Renal cortical epithelial cell (primary cell): ENCODE measurements around the gene MBD2. TPM values are rescaled to one million over a fixed set of nuclear protein-coding genes. Genes with fewer than 3 reads are reported as not detected.

Experiments used
- DNase-seq: peaks from one replicate; pipeline ENCODE4 v3.0.0-alpha.2; 2011; ENCODE audit warnings: low read depth
- total RNA-seq: library from RNA; depleted of rRNA; stranded (reverse); fragments of >200 nt; gene quantifications from 2 replicates; pipeline ENCODE4 v1.2.3, GENCODE V29; 2014

MBD2 gene, protein sequence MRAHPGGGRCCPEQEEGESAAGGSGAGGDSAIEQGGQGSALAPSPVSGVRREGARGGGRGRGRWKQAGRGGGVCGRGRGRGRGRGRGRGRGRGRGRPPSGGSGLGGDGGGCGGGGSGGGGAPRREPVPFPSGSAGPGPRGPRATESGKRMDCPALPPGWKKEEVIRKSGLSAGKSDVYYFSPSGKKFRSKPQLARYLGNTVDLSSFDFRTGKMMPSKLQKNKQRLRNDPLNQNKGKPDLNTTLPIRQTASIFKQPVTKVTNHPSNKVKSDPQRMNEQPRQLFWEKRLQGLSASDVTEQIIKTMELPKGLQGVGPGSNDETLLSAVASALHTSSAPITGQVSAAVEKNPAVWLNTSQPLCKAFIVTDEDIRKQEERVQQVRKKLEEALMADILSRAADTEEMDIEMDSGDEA
- total RNA-seq, result 33.5 and 38.4 TPM in 2 replicates

DNA sequence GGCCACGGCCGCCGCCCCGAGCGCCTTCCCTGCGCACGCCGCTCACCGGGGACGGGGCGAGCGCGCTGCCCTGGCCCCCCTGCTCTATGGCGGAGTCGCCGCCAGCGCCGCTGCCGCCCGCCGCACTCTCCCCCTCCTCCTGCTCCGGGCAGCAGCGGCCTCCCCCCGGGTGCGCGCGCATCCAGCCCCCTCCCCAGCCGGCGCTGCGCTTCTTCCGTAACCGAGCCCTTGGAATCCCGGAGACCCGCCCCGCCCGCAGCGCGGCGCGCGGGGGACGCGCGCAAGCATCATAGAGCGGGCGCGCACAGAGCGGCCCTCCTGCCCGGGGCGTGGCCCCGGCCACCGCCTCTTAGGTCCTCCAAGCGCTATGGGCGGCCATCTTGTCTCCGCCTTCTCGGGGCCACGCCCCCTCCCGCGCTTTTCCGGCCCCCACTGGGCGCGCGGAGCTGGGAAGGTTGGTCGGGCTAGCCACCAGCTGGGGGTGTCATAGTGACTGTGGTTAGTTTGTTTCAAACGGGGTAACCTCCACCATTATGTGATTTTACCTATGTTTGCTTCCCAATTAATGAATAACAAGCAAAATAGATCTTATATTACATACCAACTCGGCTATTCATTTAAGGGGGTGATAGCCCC, at the start of gene MBD2:
TSS of gene MBD2 (minus strand) at position 291 of the 636 bp plus-strand sequence. CDS start at position 181, 110 bp downstream.
- DNase-seq, result peak; percentile 80

- DNase-seq, result peak; percentile 57
Observed at GRCh38 chr18:54269893-54270844, 45.7 kb upstream of the MBD2 start.

- no peak for DNase-seq
Observed at GRCh38 chr18:54268751-54269150, 44.3 kb upstream of the MBD2 start.

DNA sequence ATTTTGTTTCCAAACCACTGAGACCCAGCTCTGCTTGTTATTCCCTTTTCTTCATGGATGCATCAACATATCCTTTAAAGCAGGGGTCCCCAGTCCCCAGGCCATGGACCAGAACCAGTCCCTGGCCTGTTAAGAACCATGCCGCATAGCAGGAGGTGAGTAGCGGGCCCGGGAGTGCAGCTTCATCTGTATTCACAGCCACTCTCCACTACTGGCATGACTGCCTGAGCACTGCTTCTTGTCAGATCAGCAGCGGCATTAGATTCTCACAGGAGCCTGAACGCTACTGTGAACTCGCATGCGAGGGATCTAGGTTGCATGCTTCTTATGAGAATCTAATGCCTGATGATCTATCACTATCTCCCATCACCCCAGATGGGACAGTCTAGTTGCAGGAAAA, 43.2 kb upstream of the MBD2 start:
- DNase-seq, result no peak

DNA sequence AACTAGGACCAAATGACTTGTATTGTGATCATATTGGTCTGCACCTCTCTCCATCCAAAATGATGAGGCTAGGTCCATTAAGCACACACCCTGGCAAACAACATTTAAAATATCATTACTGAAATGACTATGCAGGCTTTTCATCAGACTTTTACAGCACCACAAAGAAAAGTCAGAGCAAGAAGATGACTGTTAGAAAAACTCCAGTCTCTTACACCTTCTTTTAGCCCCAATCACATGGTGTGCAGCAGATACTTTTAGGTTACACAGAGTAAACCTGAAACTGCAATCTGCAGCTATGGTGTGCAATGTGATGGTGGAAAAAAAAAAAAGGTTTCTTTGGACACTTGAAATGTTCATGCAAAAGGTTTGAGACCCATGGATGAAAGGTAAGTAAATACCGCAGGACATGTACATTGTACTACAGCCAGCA, 39.5 kb upstream of the MBD2 start:
- no peak for DNase-seq

- DNase-seq, result no peak
Observed at GRCh38 chr18:54261894-54262293, 37.4 kb upstream of the MBD2 start.

GRCh38 chr18:54260396-54261072, 36.1 kb upstream of the MBD2 start:
- no peak for DNase-seq

GRCh38 chr18:54257818-54258217, 33.3 kb upstream of the MBD2 start:
- DNase-seq, result peak; percentile 28

GRCh38 chr18:54257015-54257414, 32.5 kb upstream of the MBD2 start:
- no peak for DNase-seq

DNA sequence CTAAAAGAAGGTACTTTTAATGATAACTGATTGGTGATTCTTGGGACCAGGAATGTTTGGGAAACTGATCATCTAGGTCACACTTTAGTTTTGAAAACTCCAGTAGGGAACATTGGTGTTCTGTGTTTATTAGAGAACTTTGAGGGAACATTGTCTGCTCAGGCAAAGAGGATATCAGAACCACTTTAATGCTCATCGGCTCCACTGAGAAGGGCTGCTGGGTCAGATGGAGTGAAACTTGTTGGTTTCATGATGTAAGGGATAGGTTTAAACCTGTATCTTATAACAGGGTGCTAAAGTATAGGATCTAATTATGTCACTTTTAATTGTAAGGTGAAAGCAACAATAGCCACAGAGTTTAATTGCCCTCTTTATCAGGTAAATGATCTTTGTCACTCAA, 30.7 kb upstream of the MBD2 start:
- DNase-seq, result no peak

- peak; percentile 71 for DNase-seq
Observed at GRCh38 chr18:54254265-54254758, 29.8 kb upstream of the MBD2 start.

DNA sequence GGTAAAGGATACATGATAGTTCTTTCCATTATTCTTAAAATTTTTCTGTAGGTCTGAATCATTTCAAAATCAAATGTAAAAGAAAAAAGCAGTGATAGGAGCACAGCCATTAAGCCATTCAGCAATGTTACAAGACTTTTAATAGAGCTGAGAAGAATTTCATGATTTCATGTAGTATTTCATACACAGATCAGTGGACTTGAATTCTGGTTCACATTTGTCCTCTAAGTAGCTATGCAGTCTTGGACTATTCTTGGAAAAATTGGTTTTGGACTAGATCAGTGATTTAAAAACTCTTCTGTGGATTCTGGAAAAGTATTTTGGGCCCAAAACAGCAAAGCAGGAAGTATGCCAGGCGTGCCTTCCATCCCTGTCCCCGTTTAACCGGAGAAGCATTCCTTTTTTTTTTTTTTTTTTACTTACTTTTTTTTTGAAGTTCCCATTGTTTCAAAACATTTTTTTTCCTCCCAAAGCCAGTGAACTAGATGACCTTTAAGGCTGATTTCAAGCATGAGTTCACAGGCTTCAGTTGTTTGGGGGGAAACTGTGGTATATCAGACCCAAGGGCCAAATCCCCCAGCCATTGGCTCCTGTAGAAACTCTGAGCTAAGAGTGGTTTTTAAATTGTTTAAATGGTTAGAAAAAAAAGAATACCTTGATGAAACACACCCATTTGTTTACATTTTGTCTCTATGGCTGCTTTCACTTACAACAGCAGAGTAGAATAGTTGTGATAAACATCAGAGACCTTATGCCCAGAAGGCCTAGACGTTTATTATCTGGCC, 27.3 kb upstream of the MBD2 start:
- DNase-seq, result peak; percentile 12

- DNase-seq, result peak; percentile 67
Observed at GRCh38 chr18:54250846-54251261, 26.4 kb upstream of the MBD2 start.

GRCh38 chr18:54247511-54248175, 23.2 kb upstream of the MBD2 start:
- DNase-seq, result no peak

DNA sequence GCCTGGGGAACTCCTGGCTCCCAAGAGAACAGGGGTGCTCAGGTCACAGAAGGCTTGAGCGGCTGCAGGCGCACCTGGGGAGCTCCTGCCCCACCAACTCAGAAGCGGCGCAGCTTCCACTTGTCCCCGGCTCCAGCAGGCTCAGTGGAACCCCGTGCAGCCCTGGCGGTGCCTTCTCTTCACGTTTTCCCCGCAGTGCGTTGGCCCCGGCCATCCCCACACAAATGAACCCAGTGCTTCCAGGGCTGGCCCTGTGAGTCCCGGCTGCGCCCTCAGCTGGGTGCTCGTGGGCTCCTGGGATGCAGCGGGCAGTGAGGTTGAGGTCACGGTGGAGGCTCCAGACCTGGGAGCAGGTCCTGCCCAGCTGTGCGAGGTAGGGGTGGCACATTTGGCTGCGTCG, 17.9 kb upstream of the MBD2 start:
- DNase-seq, result no peak

DNA sequence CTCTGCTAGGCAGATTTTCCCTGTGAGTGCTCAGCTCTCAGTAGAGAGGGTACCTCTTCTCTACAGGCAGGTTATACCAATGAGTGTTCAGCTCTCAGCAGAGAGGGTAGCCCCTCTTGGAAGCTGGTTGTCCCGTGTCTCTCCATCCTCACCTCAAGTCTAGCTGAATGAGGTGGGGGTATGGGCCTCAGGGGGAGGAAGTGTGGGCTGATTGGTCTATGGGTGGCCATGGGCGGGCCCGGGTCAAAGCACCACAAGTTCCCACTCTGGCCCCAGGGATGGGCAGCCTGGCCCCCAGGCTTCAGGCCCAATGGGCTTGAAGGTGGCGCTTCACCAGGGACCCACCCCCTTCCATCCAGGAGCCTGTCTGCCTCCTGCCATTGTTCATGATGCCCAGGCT, 17.0 kb upstream of the MBD2 start:
- DNase-seq, result no peak

DNA sequence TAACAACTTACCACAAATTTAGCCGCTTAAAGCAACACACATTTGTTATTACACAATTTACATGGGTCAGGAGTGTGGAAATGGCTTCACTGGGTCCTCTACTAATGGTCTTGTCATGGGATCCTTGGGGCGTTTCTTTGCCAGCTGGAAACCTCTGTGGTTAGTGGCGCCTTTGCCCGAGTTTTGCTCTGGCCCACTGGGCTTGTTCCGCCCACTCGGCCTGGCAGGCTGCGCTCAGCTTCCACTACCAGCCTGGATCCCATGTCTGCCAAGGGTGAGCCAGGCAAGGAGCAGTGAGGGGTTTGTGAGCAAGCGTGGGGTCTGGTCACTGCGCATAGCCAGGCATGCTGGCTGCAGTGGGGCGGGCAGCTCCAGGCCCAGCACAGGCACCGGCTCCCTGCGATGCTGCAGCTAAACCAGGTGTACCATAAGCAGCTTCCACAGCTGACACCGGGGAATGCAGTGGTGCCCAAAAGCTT, 16.2 kb upstream of the MBD2 start:
- peak; percentile 56 for DNase-seq

DNA sequence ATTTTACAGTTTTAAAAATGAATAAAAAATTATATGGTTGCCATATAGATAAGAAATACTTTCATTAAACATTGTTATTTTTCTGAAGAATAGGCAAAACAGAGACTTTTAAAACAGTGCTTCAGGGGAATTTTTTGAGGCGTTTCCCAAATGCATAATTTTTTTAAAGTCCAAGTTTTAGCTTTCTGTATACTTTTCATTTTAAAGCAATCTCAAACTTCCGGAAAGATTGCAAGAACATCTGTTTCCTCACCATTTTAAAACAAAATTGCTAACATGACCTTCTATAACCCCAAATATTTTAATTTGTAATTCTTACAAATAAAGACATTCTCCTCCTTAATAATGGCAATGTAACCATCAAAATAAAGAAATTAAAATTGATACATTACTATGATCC, 15.1 kb upstream of the MBD2 start:
- no peak for DNase-seq

GRCh38 chr18:54239091-54239490, 14.6 kb upstream of the MBD2 start:
- no peak for DNase-seq
